K562 (cell line): ENCODE data around the gene GABARAP. TPM values are rescaled to one million over a fixed set of nuclear protein-coding genes. Genes with fewer than 3 reads are reported as not detected.

Source experiments
- ARID1B ChIP-seq: fragments of 450-650 bp; IDR thresholded peaks from 2 replicates; pipeline ENCODE4 v1.6.1; 2016; ENCODE audit warnings: antibody characterized with exemption, mild to moderate bottlenecking, inconsistent platforms
- BHLHE40 ChIP-seq: IDR thresholded peaks from 2 replicates; pipeline ENCODE4 v1.6.1; 2011; ENCODE audit warnings: low read length, improper control_type of control experiment
- ELF4 ChIP-seq: fragments of 450-650 bp; formaldehyde crosslinking; IDR thresholded peaks from 2 replicates; pipeline ENCODE4 v1.4.0; 2022; ENCODE audit warnings: missing genetic modification characterization
- ETV1 ChIP-seq: fragments of 450-650 bp; conservative IDR thresholded peaks from 2 replicates; pipeline ENCODE4 v1.6.1; 2016; ENCODE audit warnings: missing genetic modification characterization, control low read depth, low read depth, missing compliant biosample characterization
- GTF2E2 ChIP-seq: fragments of 200-800 bp; sonication (Bioruptor generic); IDR thresholded peaks from 2 replicates; pipeline ENCODE4 v1.6.1; 2016; ENCODE audit warnings: missing genetic modification characterization, missing compliant biosample characterization
- JUND ChIP-seq, 2 experiments: IDR thresholded peaks; 2 replicates in 1 of 2; 3 replicates in 1 of 2; pipeline ENCODE4 v1.6.1; 2011; ENCODE audit warnings: borderline replicate concordance in 2 of 2, low read depth in 2 of 2, low read length in 2 of 2, improper control_type of control experiment in 1 of 2, missing biosample characterization in 1 of 2, missing genetic modification characterization in 1 of 2, missing genetic modification reagents in 1 of 2
- KHSRP ChIP-seq: fragments of 450-650 bp; IDR thresholded peaks from 2 replicates; pipeline ENCODE4 v1.6.1; 2017
- L3MBTL2 ChIP-seq: fragments of 450-650 bp; IDR thresholded peaks from 2 replicates; pipeline ENCODE4 v1.6.1; 2016; ENCODE audit warnings: mild to moderate bottlenecking, moderate library complexity
- LARP7 ChIP-seq: fragments of 450-650 bp; IDR thresholded peaks from 2 replicates; pipeline ENCODE4 v1.6.1; 2016
- MTA1 ChIP-seq: fragments of 450-650 bp; IDR thresholded peaks from 2 replicates; pipeline ENCODE4 v1.6.1; 2017; ENCODE audit warnings: borderline replicate concordance
- NFIC ChIP-seq: fragments of 450-650 bp; IDR thresholded peaks from 2 replicates; pipeline ENCODE4 v1.6.1; 2017; ENCODE audit warnings: mild to moderate bottlenecking, inconsistent platforms
- POLR2AphosphoS5 ChIP-seq: IDR thresholded peaks from 2 replicates; pipeline ENCODE4 v1.6.1; 2011; ENCODE audit warnings: mild to moderate bottlenecking, low read depth, low read length, moderate library complexity; ENCODE audit not compliant: control insufficient read depth, insufficient read depth
- PRMT5 ChIP-seq: sonication (generic); formaldehyde crosslinking; IDR thresholded peaks from 2 replicates; pipeline ENCODE4 v1.5.0; 2020; ENCODE audit warnings: missing genetic modification reagents
- PRPF4 ChIP-seq: fragments of 200-400 bp; formaldehyde crosslinking; IDR thresholded peaks from one replicate; pipeline ENCODE4 v1.6.1; 2017; ENCODE audit warnings: low read length, low read depth, mild to moderate bottlenecking; ENCODE audit not compliant: insufficient read depth, poor library complexity, severe bottlenecking
- SOX6 ChIP-seq: fragments of 450-650 bp; IDR thresholded peaks from 2 replicates; pipeline ENCODE4 v1.6.1; 2014; ENCODE audit warnings: mild to moderate bottlenecking
- SRSF7 ChIP-seq: fragments of 200-400 bp; formaldehyde crosslinking; optimal IDR thresholded peaks from 2 replicates; pipeline ENCODE3; 2017; ENCODE audit warnings: mild to moderate bottlenecking, low read depth, low read length
- ZBTB1 ChIP-seq: sonication (generic); formaldehyde crosslinking; IDR thresholded peaks from 2 replicates; pipeline ENCODE4 v1.8.1; 2023; ENCODE audit warnings: missing genetic modification reagents, low read depth, mild to moderate bottlenecking, borderline replicate concordance
- ZC3H11A ChIP-seq: IDR thresholded peaks from 2 replicates; pipeline ENCODE4 v1.6.1; 2012; ENCODE audit warnings: low read depth, low read length, improper control_type of control experiment
- ZFPM2 ChIP-seq: fragments of 250-450 bp; sonication (Bioruptor Pico); IDR thresholded peaks from 2 replicates; pipeline ENCODE4 v1.5.1; 2022; ENCODE audit warnings: mild to moderate bottlenecking
- ZNF133 ChIP-seq: fragments of 250-450 bp; sonication (Bioruptor Pico); IDR thresholded peaks from 2 replicates; pipeline ENCODE4 v1.4.0; 2020; ENCODE audit warnings: mild to moderate bottlenecking
- ZNF175 ChIP-seq: fragments of 200-800 bp; sonication (Bioruptor generic); IDR thresholded peaks from 2 replicates; pipeline ENCODE4 v1.6.1; 2016; ENCODE audit warnings: low read depth, mild to moderate bottlenecking, missing genetic modification characterization, missing compliant biosample characterization
- ZNF24 ChIP-seq: fragments of 450-650 bp; IDR thresholded peaks from 2 replicates; pipeline ENCODE4 v1.6.1; 2016
- ZNF778 ChIP-seq: fragments of 450-650 bp; formaldehyde crosslinking; IDR thresholded peaks from 2 replicates; pipeline ENCODE4 v1.4.0; 2020; ENCODE audit warnings: mild to moderate bottlenecking, moderate library complexity
- polyA plus RNA-seq, 8 experiments: library from polyadenylated mRNA; depleted of rRNA in 4 of 8; stranded (reverse) in 5 of 8; unstranded in 3 of 8; fragments of >200 nt; fragmentation: Nextera tagmentation in 2 of 8; fragmentation: Illumina TruSeq in 1 of 8; extraction: Ambion mirVana in 2 of 8; extraction: Trizol in 1 of 8; gene quantifications; 2 replicates each; pipeline versions ENCODE4 v1.2.1 to v1.2.3, GENCODE V29; 2011 to 2014; ENCODE audit warnings: inconsistent platforms in 1 of 8, missing spikeins in 1 of 8
- total RNA-seq, 7 experiments: library from RNA; depleted of rRNA in 6 of 7; stranded (reverse); fragments of >200 nt in 6 of 7; fragmentation: Illumina TruSeq in 2 of 7; extraction: Trizol in 2 of 7; gene quantifications; 2 replicates each; pipeline versions ENCODE4 v1.2.1 to v1.2.3, GENCODE V29; 2011 to 2021; ENCODE audit warnings: low replicate concordance in 1 of 7
- TF ChIP-seq, protein P1 (sequence below): sonication (generic); formaldehyde crosslinking; IDR thresholded peaks from 2 replicates; pipeline ENCODE4 v1.8.1; 2023; ENCODE audit warnings: mild to moderate bottlenecking, missing genetic modification reagents, moderate library complexity
- TF ChIP-seq, protein P2 (sequence below): fragments of 200-800 bp; sonication (Bioruptor generic); IDR thresholded peaks from 2 replicates; pipeline ENCODE4 v1.6.1; 2017; ENCODE audit warnings: missing genetic modification characterization, missing compliant biosample characterization
- TF ChIP-seq, protein P3 (sequence below): fragments of 450-650 bp; formaldehyde crosslinking; conservative IDR thresholded peaks from 2 replicates; pipeline ENCODE4 v1.4.0; 2022; ENCODE audit warnings: mild to moderate bottlenecking, missing genetic modification characterization

Gene GABARAP
- total and polyA plus RNA-seq, 9 of the 15 experiments (the other 6 are each of a cell fraction or from before 2014, with no cell fraction given), result 47.5 to 373 (median 152) TPM

DNA sequence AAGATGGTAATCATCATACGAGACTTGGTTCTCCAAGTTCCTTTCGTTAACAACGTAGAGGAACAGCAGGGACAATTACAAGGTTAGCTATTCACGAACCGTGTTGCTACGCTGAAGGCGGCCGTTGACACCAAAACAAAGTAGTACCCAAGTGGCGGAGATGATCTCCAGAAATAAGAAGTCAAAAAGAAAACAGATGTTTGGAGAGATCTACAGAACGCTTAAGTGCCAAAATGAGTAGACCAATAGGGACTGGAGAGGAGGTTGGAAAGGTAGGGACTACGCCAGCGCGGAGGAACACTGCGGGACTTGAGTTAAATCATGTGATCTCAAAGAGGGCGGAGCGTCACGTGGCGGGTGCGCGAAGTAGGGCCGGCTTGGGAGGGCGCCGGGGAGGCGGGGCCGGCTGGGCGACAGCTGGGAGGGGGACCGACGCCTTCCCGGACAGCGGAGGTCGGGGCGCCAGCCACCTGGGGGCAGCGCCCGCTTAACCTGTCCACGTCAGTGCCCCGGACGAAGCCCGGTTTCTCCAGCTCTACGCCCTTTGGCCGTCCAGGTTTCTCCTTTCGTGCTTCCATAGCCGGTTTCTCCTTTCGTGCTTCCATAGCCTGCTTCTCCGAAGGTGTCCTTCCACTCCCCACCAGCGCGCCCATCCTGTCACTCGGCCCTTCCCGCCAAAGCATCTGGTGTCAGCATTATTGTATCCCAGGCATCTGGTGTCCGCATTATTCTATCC lies 636 bp upstream of the GABARAP start (continued):
- no peak for TF ChIP-seq SRSF7
- peak; percentile 72 for TF ChIP-seq NFIC
- peak; percentile 57; the same call in 1 of the 2 replicates for TF ChIP-seq SOX6
- TF ChIP-seq, protein P1, sequence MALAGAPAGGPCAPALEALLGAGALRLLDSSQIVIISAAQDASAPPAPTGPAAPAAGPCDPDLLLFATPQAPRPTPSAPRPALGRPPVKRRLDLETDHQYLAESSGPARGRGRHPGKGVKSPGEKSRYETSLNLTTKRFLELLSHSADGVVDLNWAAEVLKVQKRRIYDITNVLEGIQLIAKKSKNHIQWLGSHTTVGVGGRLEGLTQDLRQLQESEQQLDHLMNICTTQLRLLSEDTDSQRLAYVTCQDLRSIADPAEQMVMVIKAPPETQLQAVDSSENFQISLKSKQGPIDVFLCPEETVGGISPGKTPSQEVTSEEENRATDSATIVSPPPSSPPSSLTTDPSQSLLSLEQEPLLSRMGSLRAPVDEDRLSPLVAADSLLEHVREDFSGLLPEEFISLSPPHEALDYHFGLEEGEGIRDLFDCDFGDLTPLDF (CRISPR knock-in tag), result 0 out of 2 replicates have a peak, but pooled peaks have one; percentile 36
- no peak; the same call in 1 of the 2 replicates for TF ChIP-seq JUND (IDR thresholded peaks at IDR 0.05; ENCODE audit: borderline replicate concordance, low read depth, low read length)
- peak; percentile 51; the same call in 2 of the 3 replicates for TF ChIP-seq JUND (tag; IDR thresholded peaks at IDR 0.05; ENCODE audit: borderline replicate concordance, low read depth, low read length)
- TF ChIP-seq ZNF778 (CRISPR knock-in tag), result no peak
- no peak for TF ChIP-seq PRMT5 (CRISPR knock-in tag)
- no peak for TF ChIP-seq ZNF133 (CRISPR knock-in tag)
- TF ChIP-seq ZC3H11A, result no peak
- TF ChIP-seq PRPF4, result no peak
- TF ChIP-seq ELF4 (CRISPR knock-in tag), result peak; percentile 67; the same call in 1 of the 2 replicates
- TF ChIP-seq, protein P2, sequence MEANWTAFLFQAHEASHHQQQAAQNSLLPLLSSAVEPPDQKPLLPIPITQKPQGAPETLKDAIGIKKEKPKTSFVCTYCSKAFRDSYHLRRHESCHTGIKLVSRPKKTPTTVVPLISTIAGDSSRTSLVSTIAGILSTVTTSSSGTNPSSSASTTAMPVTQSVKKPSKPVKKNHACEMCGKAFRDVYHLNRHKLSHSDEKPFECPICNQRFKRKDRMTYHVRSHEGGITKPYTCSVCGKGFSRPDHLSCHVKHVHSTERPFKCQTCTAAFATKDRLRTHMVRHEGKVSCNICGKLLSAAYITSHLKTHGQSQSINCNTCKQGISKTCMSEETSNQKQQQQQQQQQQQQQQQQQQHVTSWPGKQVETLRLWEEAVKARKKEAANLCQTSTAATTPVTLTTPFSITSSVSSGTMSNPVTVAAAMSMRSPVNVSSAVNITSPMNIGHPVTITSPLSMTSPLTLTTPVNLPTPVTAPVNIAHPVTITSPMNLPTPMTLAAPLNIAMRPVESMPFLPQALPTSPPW (CRISPR knock-in tag), result peak; percentile 90
- TF ChIP-seq ARID1B, result peak; percentile 57; the same call in 1 of the 2 replicates
- no peak for TF ChIP-seq ZNF175 (CRISPR knock-in tag)
- TF ChIP-seq ETV1 (tag), result peak; percentile 12; the same call in 1 of the 2 replicates
- TF ChIP-seq ZNF24, result 0 out of 2 replicates have a peak, but pooled peaks have one; percentile 92
- 0 out of 2 replicates have a peak, but pooled peaks have one; percentile 53 for TF ChIP-seq MTA1
- no peak for TF ChIP-seq KHSRP
- TF ChIP-seq, protein P3, sequence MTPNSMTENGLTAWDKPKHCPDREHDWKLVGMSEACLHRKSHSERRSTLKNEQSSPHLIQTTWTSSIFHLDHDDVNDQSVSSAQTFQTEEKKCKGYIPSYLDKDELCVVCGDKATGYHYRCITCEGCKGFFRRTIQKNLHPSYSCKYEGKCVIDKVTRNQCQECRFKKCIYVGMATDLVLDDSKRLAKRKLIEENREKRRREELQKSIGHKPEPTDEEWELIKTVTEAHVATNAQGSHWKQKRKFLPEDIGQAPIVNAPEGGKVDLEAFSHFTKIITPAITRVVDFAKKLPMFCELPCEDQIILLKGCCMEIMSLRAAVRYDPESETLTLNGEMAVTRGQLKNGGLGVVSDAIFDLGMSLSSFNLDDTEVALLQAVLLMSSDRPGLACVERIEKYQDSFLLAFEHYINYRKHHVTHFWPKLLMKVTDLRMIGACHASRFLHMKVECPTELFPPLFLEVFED (CRISPR knock-in tag), result 0 out of 2 replicates have a peak, but pooled peaks have one; percentile 24
- peak; percentile 94 for TF ChIP-seq BHLHE40
- TF ChIP-seq POLR2AphosphoS5, result peak; percentile 66; the same call in 1 of the 2 replicates
- peak; percentile 48; the same call in 1 of the 2 replicates for TF ChIP-seq L3MBTL2
- TF ChIP-seq LARP7, result no peak
- no peak for TF ChIP-seq ZFPM2 (CRISPR knock-in tag)
- 0 out of 2 replicates have a peak, but pooled peaks have one; percentile 58 for TF ChIP-seq GTF2E2
- no peak for TF ChIP-seq ZBTB1 (CRISPR knock-in tag)
